Measurements from ENCODE around the gene LINGO4.
"Not testable (repeated sequence)": the region's sequence is repeated elsewhere in the genome, so short reads cannot be mapped to it uniquely, and the experiment has no call there.

LINGO4 gene

GRCh38 chr1:151776665-151777062, 28.6 kb downstream of the LINGO4 start:
- DNase-seq, result no peak

GRCh38 chr1:151775894-151776664, 29.1 kb downstream of the LINGO4 start:
- DNase-seq, result no peak

- DNase-seq, result no peak
Measured at GRCh38 chr1:151774256-151774922, 30.8 kb downstream of the LINGO4 start.

- no peak for DNase-seq
Measured at GRCh38 chr1:151773702-151774101, 31.5 kb downstream of the LINGO4 start.

GRCh38 chr1:151769270-151769669, 35.9 kb downstream of the LINGO4 start:
- DNase-seq, result not testable (repeated sequence)

GRCh38 chr1:151768351-151769066, 36.7 kb downstream of the LINGO4 start:
- not testable (repeated sequence) for DNase-seq

- no peak for DNase-seq
Measured at GRCh38 chr1:151763990-151764389, 41.2 kb downstream of the LINGO4 start.

GRCh38 chr1:151762941-151763921, 42.0 kb downstream of the LINGO4 start, which contains the start of gene MRPL9:
Gene MRPL9, minus strand, starts transcription at chr1:151763496. Its CDS starts 17 bp downstream, at chr1:151763479.
- DNase-seq, result peak; percentile 68

- DNase-seq, result no peak
Measured at GRCh38 chr1:151760597-151761385, 44.4 kb downstream of the LINGO4 start.

- DNase-seq, result no peak
Measured at GRCh38 chr1:151759241-151759640, 46.0 kb downstream of the LINGO4 start.

GRCh38 chr1:151756291-151756690, 48.9 kb downstream of the LINGO4 start:
- DNase-seq, result no peak
